KOPT-K1 (cell line): ENCODE results near the gene RPS6KA4.

Source experiments
- H3K27ac ChIP-seq: fragments of 200-600 bp; sonication (generic); 2 replicates; pipeline ENCODE4 v1.5.1; 2016; ENCODE audit warnings: antibody characterized with exemption, mild to moderate bottlenecking, low read depth, low read length; ENCODE audit not compliant: poor library complexity, severe bottlenecking
- H3K36me3 ChIP-seq: fragments of 200-600 bp; sonication (generic); 2 replicates; pipeline ENCODE4 v1.5.1; 2017; ENCODE audit warnings: antibody characterized with exemption, mild to moderate bottlenecking, low read length, moderate library complexity; ENCODE audit not compliant: insufficient read depth
- H3K9me3 ChIP-seq: fragments of 200-600 bp; sonication (generic); 2 replicates; pipeline ENCODE4 v1.5.1; 2017; ENCODE audit warnings: antibody characterized with exemption, low read length, mild to moderate bottlenecking; ENCODE audit not compliant: insufficient read depth, poor library complexity, severe bottlenecking

RPS6KA4 gene

DNA sequence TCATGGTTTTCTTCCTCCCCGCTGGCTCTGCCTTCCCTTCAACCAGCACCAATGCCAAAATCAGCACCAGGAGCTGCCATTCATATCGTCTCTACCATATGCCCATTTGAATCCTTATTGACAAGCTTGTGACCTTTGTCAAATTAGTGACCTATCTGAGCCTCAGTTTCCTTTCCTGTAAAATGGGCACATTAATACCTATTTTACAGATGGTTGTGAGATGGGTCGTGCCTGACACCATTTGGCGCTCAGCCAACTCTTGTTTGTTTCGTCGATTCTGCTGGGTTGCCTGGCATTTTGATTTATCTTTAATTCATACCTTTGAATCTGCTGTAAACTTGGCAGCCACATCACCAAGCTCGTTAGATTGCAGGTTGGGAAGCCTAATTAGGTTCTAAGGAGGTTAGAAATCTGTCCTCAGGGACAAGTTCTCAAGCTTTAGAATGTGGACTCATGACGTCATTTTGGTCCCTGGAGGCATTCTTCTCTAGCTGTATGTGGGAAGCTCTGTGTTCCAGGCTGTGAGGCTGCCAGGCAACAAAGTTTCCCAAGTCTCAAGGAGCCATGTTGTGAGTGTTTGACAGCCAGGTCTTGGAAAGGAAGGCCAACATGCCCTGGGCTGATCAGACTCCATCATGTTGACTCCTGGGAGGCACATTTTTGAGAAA is 61.0 kb downstream of the RPS6KA4 start:
- no peaks in the 10 kb centered on the region for H3K36me3 ChIP-seq
- H3K27ac ChIP-seq = no peak overlapping the region
- peaks cover 28% of the 10 kb centered on the region for H3K9me3 ChIP-seq
